GM21619 (cell line): ENCODE results near the gene FBXO5.
"Not testable (repeated sequence)": the region's sequence is repeated elsewhere in the genome, so short reads cannot be mapped to it uniquely, and the experiment has no call there.

ENCODE experiments used
- ATAC-seq: cut with Tn5 transposase; IDR thresholded peaks from one replicate; pipeline ENCODE4 v1.9.1; 2021; ENCODE audit not compliant: unreplicated experiment

FBXO5 gene, protein sequence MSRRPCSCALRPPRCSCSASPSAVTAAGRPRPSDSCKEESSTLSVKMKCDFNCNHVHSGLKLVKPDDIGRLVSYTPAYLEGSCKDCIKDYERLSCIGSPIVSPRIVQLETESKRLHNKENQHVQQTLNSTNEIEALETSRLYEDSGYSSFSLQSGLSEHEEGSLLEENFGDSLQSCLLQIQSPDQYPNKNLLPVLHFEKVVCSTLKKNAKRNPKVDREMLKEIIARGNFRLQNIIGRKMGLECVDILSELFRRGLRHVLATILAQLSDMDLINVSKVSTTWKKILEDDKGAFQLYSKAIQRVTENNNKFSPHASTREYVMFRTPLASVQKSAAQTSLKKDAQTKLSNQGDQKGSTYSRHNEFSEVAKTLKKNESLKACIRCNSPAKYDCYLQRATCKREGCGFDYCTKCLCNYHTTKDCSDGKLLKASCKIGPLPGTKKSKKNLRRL

DNA sequence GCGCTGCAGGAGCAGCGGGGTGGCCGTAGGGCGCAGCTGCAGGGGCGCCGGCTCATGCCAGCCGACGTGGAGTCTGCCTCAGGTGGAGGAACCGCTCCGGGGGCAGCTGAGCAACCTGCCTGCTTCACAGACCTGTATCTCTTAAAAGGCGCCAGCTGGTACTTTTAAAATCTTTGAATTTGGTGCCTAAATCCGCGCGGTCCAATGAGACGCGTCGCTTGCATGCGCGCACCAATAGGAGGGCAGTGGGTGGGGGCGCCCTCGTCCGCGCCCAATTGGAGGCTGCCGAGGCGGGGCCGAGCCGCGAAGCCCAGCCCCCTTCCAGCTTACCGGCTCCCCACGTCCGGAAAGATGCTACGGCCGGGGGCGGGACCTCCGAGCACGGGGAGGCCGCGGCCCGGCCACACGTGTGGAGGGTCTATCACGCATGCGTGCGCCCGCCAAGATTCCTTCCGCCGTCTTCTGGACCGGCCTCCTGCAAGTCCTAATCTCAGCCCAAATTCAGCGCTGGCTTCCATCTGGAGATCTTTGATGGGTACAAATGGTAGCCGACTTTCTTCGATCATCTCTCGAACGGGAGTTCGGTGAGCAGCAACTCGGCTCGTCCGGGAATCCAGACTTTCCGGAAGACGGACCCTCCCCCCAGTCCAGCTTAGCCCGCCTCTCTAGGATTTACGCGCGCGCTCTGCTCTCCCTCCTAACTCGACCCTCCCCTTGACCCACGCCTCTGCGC, at the start of gene FBXO5:
FBXO5 (minus strand) TSS at position 138 of the 733 bp plus-strand sequence; CDS start at position 56, 82 bp downstream.
- ATAC-seq, result peak; percentile 76

DNA sequence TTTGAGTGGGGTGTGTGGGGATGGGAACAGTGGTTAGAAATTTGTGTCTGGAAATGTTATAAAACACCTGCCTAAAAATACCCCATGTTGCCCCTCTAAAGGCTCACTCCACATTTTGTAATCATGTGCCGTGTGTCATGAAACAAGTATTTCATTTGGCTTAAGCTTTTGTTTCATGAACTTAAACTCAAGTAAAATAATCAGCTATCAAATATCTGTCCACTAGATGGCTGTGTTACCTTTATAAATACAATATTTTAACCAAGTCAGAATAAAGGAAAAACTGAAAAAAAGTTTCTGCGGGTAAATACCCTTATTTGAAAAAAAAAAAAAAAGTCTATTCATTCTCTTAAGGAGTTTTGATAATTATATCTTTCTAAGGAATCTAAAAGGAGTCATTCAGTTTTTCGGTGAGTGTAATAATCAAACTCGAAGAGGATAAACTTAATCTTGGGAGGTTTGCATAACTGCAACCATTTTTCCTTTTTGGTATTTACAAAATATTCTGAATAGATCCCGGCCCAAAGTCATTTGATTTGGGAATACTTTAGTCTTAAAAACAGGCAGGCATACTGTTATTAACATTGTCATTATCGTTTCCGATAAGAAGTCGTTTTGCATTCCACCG, 49.5 kb upstream of the FBXO5 start:
- no peak for ATAC-seq

GRCh38 chr6:153031335-153031955, 48.6 kb upstream of the FBXO5 start:
- no peak for ATAC-seq

- no peak for ATAC-seq
Measured at GRCh38 chr6:153028963-153029362, 46.1 kb upstream of the FBXO5 start.

DNA sequence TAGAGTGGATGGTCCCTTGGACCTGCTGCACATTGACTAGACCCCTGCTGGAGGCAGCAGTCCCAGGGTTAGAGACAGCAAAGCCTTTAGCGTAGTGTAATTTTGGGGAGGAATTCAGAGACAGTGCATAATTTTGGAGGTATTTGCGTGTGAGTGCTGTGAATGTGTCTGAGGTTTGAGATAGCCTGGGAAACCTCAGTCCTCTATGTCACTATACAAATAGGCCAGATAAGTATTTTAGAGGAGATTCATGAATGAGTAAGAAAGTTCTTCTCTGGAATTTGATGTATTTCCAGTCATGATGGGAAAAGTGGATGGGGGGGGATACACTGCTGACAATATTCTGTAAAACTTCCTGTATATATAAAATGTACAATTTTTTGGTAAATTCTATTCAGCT, 45.4 kb upstream of the FBXO5 start:
- no peak for ATAC-seq

- ATAC-seq, result no peak
Measured at GRCh38 chr6:153027480-153027879, 44.6 kb upstream of the FBXO5 start.

GRCh38 chr6:153024709-153025017, 41.8 kb upstream of the FBXO5 start:
- ATAC-seq, result no peak

- ATAC-seq, result peak; percentile 98
Measured at GRCh38 chr6:153023977-153024708, 41.3 kb upstream of the FBXO5 start.

GRCh38 chr6:153018355-153018754, 35.5 kb upstream of the FBXO5 start:
- no peak for ATAC-seq

GRCh38 chr6:153016846-153017245, 34.0 kb upstream of the FBXO5 start:
- ATAC-seq, result no peak

DNA sequence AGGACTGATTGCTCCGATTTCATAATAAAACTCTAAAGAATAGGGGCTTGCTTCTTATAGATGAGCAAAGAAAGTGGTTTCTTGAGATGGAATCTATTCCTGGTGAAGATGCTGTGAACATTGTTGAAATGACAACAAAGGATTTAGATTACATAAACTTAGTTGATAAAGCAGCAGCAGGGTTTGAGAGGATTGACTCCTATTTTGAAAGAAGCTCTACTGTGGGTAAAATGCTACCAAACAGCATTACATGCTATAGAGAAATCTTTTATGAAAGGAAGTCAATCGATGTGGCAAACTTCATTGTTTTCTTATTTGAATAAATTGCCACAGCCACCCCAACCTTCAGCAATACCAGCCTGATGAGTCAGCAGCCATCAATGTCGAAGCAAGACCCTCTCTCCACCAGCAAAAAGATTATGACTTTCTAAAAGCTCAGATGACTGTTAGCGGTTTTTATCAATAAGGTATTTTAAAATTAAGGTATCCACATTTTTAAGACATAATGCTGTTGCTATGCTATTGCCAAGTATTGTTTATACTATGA, 32.3 kb upstream of the FBXO5 start:
- no peak for ATAC-seq

DNA sequence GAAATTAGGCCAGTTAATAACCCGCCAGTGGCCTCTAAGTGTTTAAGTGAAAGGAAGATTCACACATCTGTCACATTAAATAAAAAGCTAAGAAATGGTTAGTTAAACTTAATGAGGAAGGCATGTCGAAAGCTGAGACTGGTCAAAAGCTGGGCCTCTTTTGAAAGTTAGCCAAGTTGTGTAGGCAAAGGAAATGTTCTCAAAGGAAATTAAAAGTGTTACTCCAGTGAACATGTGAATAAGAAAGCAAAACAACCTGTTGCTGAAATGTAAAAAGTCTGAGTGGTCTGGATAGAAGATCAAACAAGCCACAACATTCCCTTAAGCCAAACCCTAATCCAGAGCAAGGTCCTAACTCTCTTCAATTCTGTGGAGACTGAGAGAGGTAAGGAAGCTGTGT, 30.6 kb upstream of the FBXO5 start:
- no peak for ATAC-seq

DNA sequence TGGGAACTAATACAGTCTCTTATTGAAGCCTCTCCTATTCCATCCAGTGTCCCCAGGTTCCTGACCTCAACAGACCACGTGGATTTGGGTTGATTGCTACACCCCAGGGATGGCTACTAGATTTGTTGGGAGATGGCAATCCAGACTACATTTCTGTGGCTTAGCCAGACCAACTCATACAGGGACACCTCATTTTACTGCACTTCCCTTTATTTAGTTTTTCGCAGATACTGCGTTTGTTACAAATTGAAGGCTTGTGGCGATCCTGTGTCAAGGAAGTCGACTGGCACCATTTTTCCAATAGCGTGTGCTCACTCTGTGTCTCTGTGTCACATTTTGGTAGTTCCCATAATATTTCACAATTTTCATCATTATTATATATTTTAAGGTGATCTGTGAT, 30.0 kb upstream of the FBXO5 start:
- ATAC-seq, result no peak

DNA sequence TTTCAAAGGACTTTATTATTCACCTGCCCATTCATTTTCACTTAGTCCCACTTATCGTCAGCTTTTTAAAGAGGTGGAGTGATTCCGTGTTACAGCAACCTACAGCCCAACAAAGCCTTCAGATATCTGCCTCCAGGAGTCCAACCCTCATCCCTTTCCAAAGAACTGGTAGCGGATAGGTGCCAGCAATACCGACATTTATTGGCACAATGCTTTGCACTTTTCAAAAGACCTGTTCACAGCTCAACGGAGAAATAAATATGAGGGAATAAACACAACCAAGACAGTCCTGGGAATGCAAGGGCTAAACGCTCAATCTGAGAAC, 20.5 kb upstream of the FBXO5 start:
- peak; percentile 1 for ATAC-seq

GRCh38 chr6:153002613-153003365, 19.9 kb upstream of the FBXO5 start, which contains the start of gene MTRF1L:
Gene MTRF1L (minus strand): TSS chr6:153002709. CDS start chr6:153002685, 24 bp downstream.
- peak; percentile 92 for ATAC-seq

- ATAC-seq, result peak; percentile 15
Measured at GRCh38 chr6:153001767-153002612, 19.1 kb upstream of the FBXO5 start.

DNA sequence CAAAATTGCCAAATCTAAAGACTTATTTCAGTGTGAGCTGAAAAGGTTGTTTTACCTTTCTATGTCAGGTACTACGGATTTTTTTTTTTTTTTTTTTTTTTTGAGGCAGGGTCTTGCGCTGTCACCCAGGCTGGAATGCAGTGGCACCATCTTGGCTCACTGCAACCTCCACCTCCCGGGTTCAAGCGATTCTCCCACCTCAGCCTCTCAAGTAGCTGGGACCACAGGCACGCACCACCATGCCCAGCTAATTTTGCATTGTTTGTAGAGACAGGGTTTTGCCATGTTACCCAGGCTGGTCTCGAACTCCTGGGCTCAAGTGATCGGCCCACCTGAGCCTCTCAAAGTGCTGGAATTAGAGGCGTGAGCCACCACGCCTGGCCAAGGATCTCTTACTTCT, 17.9 kb upstream of the FBXO5 start:
- not testable (repeated sequence) for ATAC-seq

- ATAC-seq, result no peak
Measured at GRCh38 chr6:153000243-153000642, 17.4 kb upstream of the FBXO5 start.

DNA sequence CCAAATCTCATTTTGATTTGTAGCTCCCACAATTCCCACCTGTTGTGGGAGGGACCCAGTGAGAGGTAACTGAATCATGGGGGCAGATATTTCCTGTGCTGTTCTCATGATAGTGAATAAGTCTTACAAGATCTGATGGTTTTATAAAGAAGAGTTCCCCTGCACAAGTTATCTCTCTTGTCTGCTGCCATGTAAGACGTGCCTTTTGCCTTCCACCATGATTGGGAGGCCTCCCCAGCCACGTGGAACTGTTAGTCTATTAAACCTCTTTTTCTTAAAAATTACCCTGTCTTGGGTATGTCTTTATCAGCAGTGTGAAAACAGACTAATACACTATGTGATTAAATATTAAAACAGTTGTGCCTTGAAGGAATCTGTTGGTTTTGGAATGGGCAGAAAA, 16.7 kb upstream of the FBXO5 start:
- ATAC-seq, result not testable (repeated sequence)
